NCI-H187 treated with DMSO at 0.1 percent for 48 hours (cell line): ENCODE results near the gene PLGLB2.
"Not testable (repeated sequence)": the region's sequence is repeated elsewhere in the genome, so short reads cannot be mapped to it uniquely, and the experiment has no call there.

Experiments
- DNase-seq: peaks from one replicate; lab custom pipeline; 2025; lab: John Stamatoyannopoulos, UW

PLGLB2 gene

GRCh38 chr2:87747791-87748190 lies at the start of gene PLGLB2:
Gene PLGLB2 (plus strand): TSS chr2:87748087. CDS start chr2:87748154, 67 bp downstream.
- not testable (repeated sequence) for DNase-seq

- not testable (repeated sequence) for DNase-seq
Observed at GRCh38 chr2:87704572-87705323, 43.1 kb upstream of the PLGLB2 start.

- DNase-seq, result not testable (repeated sequence)
Observed at GRCh38 chr2:87708368-87708767, 39.5 kb upstream of the PLGLB2 start.

- not testable (repeated sequence) for DNase-seq
Observed at GRCh38 chr2:87727940-87728599, 19.8 kb upstream of the PLGLB2 start.

- not testable (repeated sequence) for DNase-seq
Observed at GRCh38 chr2:87740928-87741327, 7.0 kb upstream of the PLGLB2 start.

- DNase-seq, result not testable (repeated sequence)
Observed at GRCh38 chr2:87742393-87743108, 5.3 kb upstream of the PLGLB2 start.

GRCh38 chr2:87743638-87744037 lies 4.2 kb upstream of the PLGLB2 start:
- DNase-seq, result not testable (repeated sequence)

GRCh38 chr2:87745353-87745951 lies 2.4 kb upstream of the PLGLB2 start:
- not testable (repeated sequence) for DNase-seq

GRCh38 chr2:87748524-87748923 lies 637 bp downstream of the PLGLB2 start:
- DNase-seq, result not testable (repeated sequence)

- not testable (repeated sequence) for DNase-seq
Observed at GRCh38 chr2:87750560-87750959, 2.7 kb downstream of the PLGLB2 start.

- DNase-seq, result not testable (repeated sequence)
Observed at GRCh38 chr2:87754759-87755158, 6.9 kb downstream of the PLGLB2 start.
